Activated CD8-positive, alpha-beta memory T cell treated with anti-CD3 and anti-CD28 coated beads for 24 hours (primary cell): ENCODE results near the gene CGGBP1.
"Not testable (repeated sequence)": the region's sequence is repeated elsewhere in the genome, so short reads cannot be mapped to it uniquely, and the experiment has no call there.

Source experiments
- DNase-seq: peaks from one replicate; pipeline ENCODE4 v3.0.0-alpha.2; 2020

Gene CGGBP1

GRCh38 chr3:88033808-88034207, 25.0 kb downstream of the CGGBP1 start:
- no peak for DNase-seq

DNA sequence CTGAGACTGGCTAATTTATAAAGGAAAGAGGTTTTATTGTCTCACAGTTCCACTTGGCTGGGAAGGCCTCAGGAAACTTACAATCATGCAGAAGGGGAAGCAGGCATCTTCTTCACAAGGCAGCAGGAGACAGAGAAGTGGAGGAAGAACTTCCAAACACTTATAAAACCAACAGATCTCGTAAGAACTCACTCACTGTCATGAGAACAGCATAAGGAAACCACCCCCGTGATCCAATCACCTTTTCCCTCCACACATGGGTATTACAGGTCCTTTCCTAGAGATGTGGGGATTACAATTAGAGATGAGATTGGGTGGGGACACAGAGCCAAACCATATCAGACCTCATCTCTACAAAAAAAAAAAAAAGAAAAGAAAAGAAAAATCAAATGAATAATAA, 25.7 kb downstream of the CGGBP1 start:
- no peak for DNase-seq

GRCh38 chr3:88032245-88032644, 26.6 kb downstream of the CGGBP1 start:
- no peak for DNase-seq

GRCh38 chr3:88031642-88032077, 27.1 kb downstream of the CGGBP1 start:
- no peak for DNase-seq

GRCh38 chr3:88030210-88030609, 28.6 kb downstream of the CGGBP1 start:
- DNase-seq: no peak

- no peak for DNase-seq
Observed at GRCh38 chr3:88028876-88029275, 29.9 kb downstream of the CGGBP1 start.

GRCh38 chr3:88025001-88025552, 33.7 kb downstream of the CGGBP1 start:
- DNase-seq: no peak

GRCh38 chr3:88019024-88019423, 39.8 kb downstream of the CGGBP1 start:
- no peak for DNase-seq

GRCh38 chr3:88015656-88016055, 43.1 kb downstream of the CGGBP1 start:
- not testable (repeated sequence) for DNase-seq

DNA sequence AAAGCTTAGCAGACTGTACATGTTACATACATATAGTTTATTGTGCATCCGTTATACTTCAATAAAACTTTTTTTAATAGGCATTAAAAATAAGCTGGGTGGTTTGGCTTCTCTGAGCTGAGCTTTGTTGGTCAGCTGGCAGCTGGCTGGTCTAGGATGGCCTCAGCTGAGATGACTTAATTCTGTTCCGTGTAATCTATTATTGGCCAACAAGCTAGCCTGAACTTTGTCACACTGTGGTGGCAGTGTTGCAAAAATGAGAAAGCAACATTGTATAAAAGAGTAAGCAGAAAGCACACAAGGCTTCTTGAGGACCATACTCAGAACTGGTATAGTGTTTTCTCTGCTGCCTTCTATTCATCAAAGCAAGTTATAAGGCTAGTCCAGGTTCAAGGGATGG, 45.2 kb downstream of the CGGBP1 start:
- no peak for DNase-seq

GRCh38 chr3:88010810-88011209, 48.0 kb downstream of the CGGBP1 start:
- DNase-seq: no peak

- no peak for DNase-seq
Observed at GRCh38 chr3:88009066-88009465, 49.7 kb downstream of the CGGBP1 start.

DNA sequence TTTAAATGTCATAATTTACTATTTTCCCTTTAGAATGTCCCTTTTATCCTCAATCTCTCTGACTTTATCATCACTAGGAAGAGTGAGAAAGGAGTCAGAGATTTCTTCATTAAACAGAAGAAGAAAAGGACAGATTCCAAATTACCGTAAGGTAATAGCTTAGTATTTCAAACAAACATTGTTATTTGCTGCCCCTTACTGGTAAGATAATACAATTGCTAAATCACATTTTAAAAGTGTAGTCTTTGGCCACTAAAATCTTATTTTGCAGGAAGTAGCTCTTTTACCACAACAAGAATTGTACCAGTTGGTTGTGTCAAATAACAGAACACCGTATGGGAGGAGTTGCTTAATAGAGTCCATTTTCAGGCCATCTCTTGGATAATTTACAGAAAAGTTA, 53.7 kb downstream of the CGGBP1 start:
- DNase-seq: no peak

- no peak for DNase-seq
Observed at GRCh38 chr3:88003115-88003755, 55.6 kb downstream of the CGGBP1 start.

DNA sequence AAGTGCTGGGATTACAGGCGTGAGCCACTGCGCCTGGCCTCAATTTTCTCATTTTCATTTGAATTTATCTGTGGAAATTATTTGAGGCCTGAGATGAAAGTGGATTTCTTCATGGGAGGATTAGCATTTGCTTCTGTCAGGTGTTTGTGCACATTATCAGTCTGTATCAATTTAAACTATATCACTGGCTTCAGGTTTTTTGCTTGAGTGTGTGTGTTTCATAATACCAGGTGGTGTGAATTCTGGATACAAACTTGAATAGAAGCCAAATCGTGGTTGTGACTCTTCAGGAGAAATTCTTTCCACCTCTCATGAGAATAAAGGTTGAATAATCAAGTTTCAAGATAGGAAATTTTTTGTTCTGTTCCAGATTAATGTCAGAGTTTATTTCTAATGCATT, 56.4 kb downstream of the CGGBP1 start:
- DNase-seq: no peak
